ENCODE measurements around the gene ADGRB3.
"Not testable (repeated sequence)": the region's sequence is repeated elsewhere in the genome, so short reads cannot be mapped to it uniquely, and the experiment has no call there.

The ADGRB3 gene

DNA sequence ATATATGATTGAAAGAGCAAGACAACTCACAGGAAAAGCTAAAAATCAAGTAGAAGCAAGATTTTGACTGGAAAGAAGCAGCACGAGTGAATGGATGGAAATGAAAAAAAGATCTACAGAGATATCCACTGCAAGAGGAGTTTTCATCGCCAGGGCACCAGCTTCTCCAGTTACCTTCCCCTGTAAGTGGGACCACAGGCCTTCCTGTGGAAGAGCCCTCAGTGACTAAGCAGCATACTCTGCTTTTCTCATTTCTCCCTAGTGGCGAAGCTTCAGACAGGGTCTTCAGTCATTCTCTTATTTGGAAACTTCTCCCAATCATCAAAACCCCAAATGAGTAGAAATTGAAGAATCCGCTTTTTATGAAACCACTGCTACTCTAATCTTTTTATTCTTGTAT lies 40.5 kb downstream of the ADGRB3 start:
- no peak overlapping the region for H3K14ac ChIP-seq (ENCODE audit: low read length)
- H2BK12ac ChIP-seq (ENCODE audit: low read length) = no peak overlapping the region
- H3K4ac ChIP-seq (ENCODE audit: low read length) = no peak overlapping the region
- H3K9ac ChIP-seq (ENCODE audit: low read depth, low read length, poor library complexity) = no peak overlapping the region
- H2BK120ac ChIP-seq (ENCODE audit: low read depth, low read length) = no peak overlapping the region
- no CpG with 5 or more reads among the region's 4 CpGs for WGBS, 2 donors (ENCODE audit: extremely low coverage in 2 of 2, insufficient read length in 2 of 2, insufficient replicate concordance in 1 of 2)
- no peaks in the 10 kb centered on the region for H3K4me1 ChIP-seq (ENCODE audit: control insufficient read depth in 2 of 2, insufficient read depth in 1 of 2, low read depth in 1 of 2, low read length in 2 of 2)
- no peak overlapping the region for H2BK5ac ChIP-seq (ENCODE audit: low read length)
- H3K18ac ChIP-seq (ENCODE audit: low read length) = no peak overlapping the region
- no peak overlapping the region for H4K8ac ChIP-seq (ENCODE audit: low read depth, low read length)
- H2BK15ac ChIP-seq (ENCODE audit: low read length) = no peak overlapping the region
- no peak overlapping the region for H3K4me2 ChIP-seq (ENCODE audit: insufficient read depth, low read length, poor library complexity, severe bottlenecking)
- H3K27ac ChIP-seq (replicated peaks; ENCODE audit: low read length) = no peak overlapping the region
- H3K36me3 ChIP-seq (replicated peaks in 1 of 2; ENCODE audit: control insufficient read depth in 2 of 2, insufficient read depth in 2 of 2, low read length in 2 of 2) = peaks cover 0 to 4% of the 10 kb centered on the region in 2 donors
- H4K91ac ChIP-seq (ENCODE audit: low read depth, low read length, poor library complexity) = no peak overlapping the region
- no peaks in the 10 kb centered on the region for H3K27me3 ChIP-seq (ENCODE audit: control insufficient read depth in 3 of 3, insufficient read depth in 3 of 3, low read depth in 1 of 3, low read length in 3 of 3)
- no peak overlapping the region for H3K23ac ChIP-seq (ENCODE audit: low read depth, low read length, poor library complexity)
- H3K79me1 ChIP-seq (ENCODE audit: low read depth, low read length) = no peaks in the 10 kb centered on the region
- no peak overlapping the region for H3K4me3 ChIP-seq (ENCODE audit: low read length in 2 of 2)
- peaks cover 0 to 3% of the 10 kb centered on the region in 2 donors for H3K9me3 ChIP-seq (replicated peaks in 1 of 2; ENCODE audit: control insufficient read depth in 2 of 2, insufficient read depth in 1 of 2, low read depth in 1 of 2, low read length in 2 of 2)
- H2AK5ac ChIP-seq (ENCODE audit: low read depth, low read length) = no peak overlapping the region
- DNase-seq (ENCODE audit: low spot score) = no peak
- H2AFZ ChIP-seq (ENCODE audit: low read length) = no peak overlapping the region

DNA sequence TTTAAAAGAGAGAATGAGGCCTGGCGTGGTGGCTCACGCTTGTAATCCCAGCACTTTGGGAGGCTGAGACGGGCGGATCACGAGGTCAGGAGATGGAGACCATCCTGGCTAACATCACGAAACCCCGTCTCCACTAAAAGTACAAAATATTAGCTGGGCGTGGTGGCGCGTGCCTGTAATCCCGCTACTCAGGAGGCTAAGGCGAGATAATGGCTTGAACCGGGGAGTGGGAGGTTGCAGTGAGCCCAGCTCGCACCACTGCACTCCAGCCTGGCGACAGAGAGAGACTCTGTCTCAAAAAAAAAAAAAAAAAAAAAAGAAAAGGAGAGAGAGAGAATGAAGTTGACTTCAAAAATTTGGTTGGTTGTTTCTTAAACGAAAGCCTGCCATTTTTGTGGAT lies 41.0 kb downstream of the ADGRB3 start:
- H2AK5ac ChIP-seq (ENCODE audit: low read depth, low read length); H3K18ac ChIP-seq (ENCODE audit: low read length); H3K4me3 ChIP-seq (ENCODE audit: low read length in 2 of 2); H3K27ac ChIP-seq (replicated peaks; ENCODE audit: low read length); H3K36me3 ChIP-seq (replicated peaks in 1 of 2; ENCODE audit: control insufficient read depth in 2 of 2, insufficient read depth in 2 of 2, low read length in 2 of 2); H4K8ac ChIP-seq (ENCODE audit: low read depth, low read length); H3K9me3 ChIP-seq (replicated peaks in 1 of 2; ENCODE audit: control insufficient read depth in 2 of 2, insufficient read depth in 1 of 2, low read depth in 1 of 2, low read length in 2 of 2); H4K91ac ChIP-seq (ENCODE audit: low read depth, low read length, poor library complexity); H2AFZ ChIP-seq (ENCODE audit: low read length); H2BK5ac ChIP-seq (ENCODE audit: low read length); H2BK12ac ChIP-seq (ENCODE audit: low read length); H3K9ac ChIP-seq (ENCODE audit: low read depth, low read length, poor library complexity); H3K14ac ChIP-seq (ENCODE audit: low read length); H3K4me1 ChIP-seq (ENCODE audit: control insufficient read depth in 2 of 2, insufficient read depth in 1 of 2, low read depth in 1 of 2, low read length in 2 of 2); H3K27me3 ChIP-seq (ENCODE audit: control insufficient read depth in 3 of 3, insufficient read depth in 3 of 3, low read depth in 1 of 3, low read length in 3 of 3); H2BK120ac ChIP-seq (ENCODE audit: low read depth, low read length); H3K4ac ChIP-seq (ENCODE audit: low read length); H3K79me1 ChIP-seq (ENCODE audit: low read depth, low read length); H2BK15ac ChIP-seq (ENCODE audit: low read length); H3K23ac ChIP-seq (ENCODE audit: low read depth, low read length, poor library complexity); DNase-seq (ENCODE audit: low spot score); H3K4me2 ChIP-seq (ENCODE audit: insufficient read depth, low read length, poor library complexity, severe bottlenecking): not testable (repeated sequence)
- WGBS, 2 donors (ENCODE audit: extremely low coverage in 2 of 2, insufficient read length in 2 of 2, insufficient replicate concordance in 1 of 2) = no CpG with 5 or more reads among the region's 16 CpGs

DNA sequence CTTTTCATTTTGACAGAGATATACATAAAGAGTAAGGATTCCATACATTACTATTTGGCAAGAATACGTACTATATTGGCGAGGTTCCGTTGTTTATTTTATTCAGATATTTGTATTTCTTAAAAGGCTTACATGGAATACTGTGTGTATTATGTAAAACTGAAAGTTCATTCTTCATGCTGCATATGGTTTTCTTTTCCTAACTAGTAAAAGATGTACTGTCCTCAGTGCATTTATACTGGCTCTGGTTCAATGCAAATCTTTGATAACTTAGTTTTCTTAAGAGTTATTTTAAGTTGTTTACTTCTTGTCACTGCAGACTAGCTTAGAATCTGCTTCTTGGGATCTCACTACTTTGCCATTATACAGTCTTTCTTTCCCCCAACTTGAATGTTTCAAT lies 42.0 kb downstream of the ADGRB3 start:
- no peak overlapping the region for H3K4ac ChIP-seq (ENCODE audit: low read length)
- no peak overlapping the region for H3K9ac ChIP-seq (ENCODE audit: low read depth, low read length, poor library complexity)
- no peaks in the 10 kb centered on the region for H3K27me3 ChIP-seq (ENCODE audit: control insufficient read depth in 3 of 3, insufficient read depth in 3 of 3, low read depth in 1 of 3, low read length in 3 of 3)
- H2BK120ac ChIP-seq (ENCODE audit: low read depth, low read length) = no peak overlapping the region
- H3K4me1 ChIP-seq (ENCODE audit: control insufficient read depth in 2 of 2, insufficient read depth in 1 of 2, low read depth in 1 of 2, low read length in 2 of 2) = no peaks in the 10 kb centered on the region
- no peak overlapping the region for H2BK5ac ChIP-seq (ENCODE audit: low read length)
- H3K4me2 ChIP-seq (ENCODE audit: insufficient read depth, low read length, poor library complexity, severe bottlenecking) = no peak overlapping the region
- no peak overlapping the region for H3K14ac ChIP-seq (ENCODE audit: low read length)
- peaks cover 0 to 4% of the 10 kb centered on the region in 2 donors for H3K36me3 ChIP-seq (replicated peaks in 1 of 2; ENCODE audit: control insufficient read depth in 2 of 2, insufficient read depth in 2 of 2, low read length in 2 of 2)
- H2BK15ac ChIP-seq (ENCODE audit: low read length) = no peak overlapping the region
- no CpG with 5 or more reads among the region's 3 CpGs for WGBS, 2 donors (ENCODE audit: extremely low coverage in 2 of 2, insufficient read length in 2 of 2, insufficient replicate concordance in 1 of 2)
- H4K91ac ChIP-seq (ENCODE audit: low read depth, low read length, poor library complexity) = no peak overlapping the region
- no peak overlapping the region for H2AFZ ChIP-seq (ENCODE audit: low read length)
- H2AK5ac ChIP-seq (ENCODE audit: low read depth, low read length) = no peak overlapping the region
- H2BK12ac ChIP-seq (ENCODE audit: low read length) = no peak overlapping the region
- no peak overlapping the region for H4K8ac ChIP-seq (ENCODE audit: low read depth, low read length)
- no peaks in the 10 kb centered on the region for H3K9me3 ChIP-seq (replicated peaks in 1 of 2; ENCODE audit: control insufficient read depth in 2 of 2, insufficient read depth in 1 of 2, low read depth in 1 of 2, low read length in 2 of 2)
- DNase-seq (ENCODE audit: low spot score) = no peak
- no peak overlapping the region for H3K4me3 ChIP-seq (ENCODE audit: low read length in 2 of 2)
- no peaks in the 10 kb centered on the region for H3K79me1 ChIP-seq (ENCODE audit: low read depth, low read length)
- H3K18ac ChIP-seq (ENCODE audit: low read length) = no peak overlapping the region
- no peak overlapping the region for H3K23ac ChIP-seq (ENCODE audit: low read depth, low read length, poor library complexity)
- no peak overlapping the region for H3K27ac ChIP-seq (replicated peaks; ENCODE audit: low read length)

DNA sequence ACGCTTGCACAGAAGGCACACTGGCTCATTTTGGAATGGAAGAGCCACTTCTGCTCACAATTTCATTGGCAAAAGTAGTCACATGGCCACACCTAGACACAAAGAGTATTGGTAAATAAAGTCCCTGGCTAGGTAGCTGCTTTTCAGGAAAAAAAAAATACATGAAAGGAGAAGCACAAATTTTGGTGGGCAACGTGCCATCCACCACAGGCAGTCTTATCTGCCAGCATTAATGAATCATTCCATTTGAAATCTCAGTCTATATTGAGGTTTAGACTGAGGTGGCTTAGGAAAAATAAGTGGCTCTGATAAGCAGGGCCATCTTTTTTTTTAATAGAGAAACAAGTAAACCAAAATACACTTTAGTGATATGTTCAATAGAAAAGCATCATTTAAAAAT lies 44.3 kb downstream of the ADGRB3 start:
- Histone ChIP-seq H3K4me1 (ENCODE audit: control insufficient read depth in 2 of 2, insufficient read depth in 1 of 2, low read depth in 1 of 2, low read length in 2 of 2) (no peaks in the 10 kb centered on the region), H3K23ac (ENCODE audit: low read depth, low read length, poor library complexity) (no peak overlapping the region), H3K27me3 (ENCODE audit: control insufficient read depth in 3 of 3, insufficient read depth in 3 of 3, low read depth in 1 of 3, low read length in 3 of 3) (no peaks in the 10 kb centered on the region), H3K79me1 (ENCODE audit: low read depth, low read length) (no peaks in the 10 kb centered on the region), H3K36me3 (replicated peaks in 1 of 2; ENCODE audit: control insufficient read depth in 2 of 2, insufficient read depth in 2 of 2, low read length in 2 of 2) (peaks cover 0 to 4% of the 10 kb centered on the region in 2 donors), H3K14ac (ENCODE audit: low read length) (no peak overlapping the region), H4K8ac (ENCODE audit: low read depth, low read length) (no peak overlapping the region), H3K9me3 (replicated peaks in 1 of 2; ENCODE audit: control insufficient read depth in 2 of 2, insufficient read depth in 1 of 2, low read depth in 1 of 2, low read length in 2 of 2) (no peaks in the 10 kb centered on the region), H3K9ac (ENCODE audit: low read depth, low read length, poor library complexity) (no peak overlapping the region), H2BK12ac (ENCODE audit: low read length) (no peak overlapping the region), H2BK15ac (ENCODE audit: low read length) (no peak overlapping the region), H3K4me2 (ENCODE audit: insufficient read depth, low read length, poor library complexity, severe bottlenecking) (no peak overlapping the region), H3K4me3 (ENCODE audit: low read length in 2 of 2) (no peak overlapping the region), H3K27ac (replicated peaks; ENCODE audit: low read length) (no peak overlapping the region), H3K4ac (ENCODE audit: low read length) (no peak overlapping the region), H2BK120ac (ENCODE audit: low read depth, low read length) (no peak overlapping the region), H2AFZ (ENCODE audit: low read length) (no peak overlapping the region), H3K18ac (ENCODE audit: low read length) (no peak overlapping the region), H4K91ac (ENCODE audit: low read depth, low read length, poor library complexity) (no peak overlapping the region), H2AK5ac (ENCODE audit: low read depth, low read length) (no peak overlapping the region), H2BK5ac (ENCODE audit: low read length) (no peak overlapping the region)
- no peak for DNase-seq (ENCODE audit: low spot score)
- no CpG with 5 or more reads among the region's 2 CpGs for WGBS, 2 donors (ENCODE audit: extremely low coverage in 2 of 2, insufficient read length in 2 of 2, insufficient replicate concordance in 1 of 2)

Measured in neuronal stem cell (in vitro differentiated cells).